Ectodermal cell (in vitro differentiated cells): ENCODE results near the gene PDSS2.
A peak's percentile ranks its signal among the peaks of the same experiment; 100 is the strongest.
"Not testable (repeated sequence)": the region's sequence is repeated elsewhere in the genome, so short reads cannot be mapped to it uniquely, and the experiment has no call there.

ENCODE experiments used
- H3K27ac ChIP-seq: 2 replicates; pipeline ENCODE4 v1.7.0; 2013; ENCODE audit warnings: mild to moderate bottlenecking, low read depth, low read length; ENCODE audit not compliant: insufficient read depth, poor library complexity, severe bottlenecking
- H3K27me3 ChIP-seq: 2 replicates; pipeline ENCODE4 v1.7.0; 2013; ENCODE audit warnings: mild to moderate bottlenecking, low read length; ENCODE audit not compliant: insufficient read depth, control insufficient read depth, poor library complexity, severe bottlenecking
- H3K36me3 ChIP-seq: one replicate; pipeline ENCODE4 v1.7.0; 2013; ENCODE audit warnings: low read length; ENCODE audit not compliant: control insufficient read depth, insufficient read depth
- H3K4me1 ChIP-seq: one replicate; pipeline ENCODE4 v1.7.0; 2013; ENCODE audit warnings: low read length; ENCODE audit not compliant: control insufficient read depth, insufficient read depth
- H3K4me3 ChIP-seq: 2 replicates; pipeline ENCODE4 v1.7.0; 2013; ENCODE audit warnings: low read depth, low read length, control low read depth; ENCODE audit not compliant: insufficient read depth
- H3K9me3 ChIP-seq: 2 replicates; pipeline ENCODE4 v1.7.0; 2013; ENCODE audit warnings: mild to moderate bottlenecking, low read length, moderate library complexity; ENCODE audit not compliant: control insufficient read depth
- WGBS, 2 experiments: methylation state at CpG; one replicate each; pipeline ENCODE4 v1.1.7; 2013; ENCODE audit warnings: missing lambda C conversion rate in 2 of 2; 5-methylcytosine and 5-hydroxymethylcytosine counted together

Gene PDSS2

DNA sequence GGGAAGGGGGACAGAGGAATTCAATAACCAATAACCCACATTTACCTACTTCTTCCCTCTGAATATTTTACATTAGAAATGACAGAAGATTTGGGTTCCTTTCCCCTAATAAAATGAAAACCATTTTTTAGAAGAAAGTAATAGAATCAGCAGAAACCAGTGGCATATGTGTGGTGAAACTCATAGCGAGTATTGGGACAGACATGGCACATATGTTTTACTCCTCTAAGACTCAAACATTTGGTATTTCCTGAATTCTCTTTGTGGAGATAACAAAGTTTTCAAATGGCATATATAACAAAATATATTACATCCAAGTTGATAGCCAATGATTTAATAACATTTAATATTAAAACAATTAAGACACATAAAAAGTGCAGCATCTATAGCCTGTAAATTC, 331.2 kb downstream of the PDSS2 start:
- Histone ChIP-seq H3K9me3 (no peaks in the 10 kb centered on the region), H3K4me1 (peaks cover 3% of the 10 kb centered on the region), H3K4me3 (no peak overlapping the region), H3K27ac (no peak overlapping the region), H3K27me3 (no peaks in the 10 kb centered on the region), H3K36me3 (no peaks in the 10 kb centered on the region)
- 100% methylated on average over 1 of the region's 1 CpG; no CpG with 5 or more reads in 1 of the 2 experiments for WGBS, 2 experiments

DNA sequence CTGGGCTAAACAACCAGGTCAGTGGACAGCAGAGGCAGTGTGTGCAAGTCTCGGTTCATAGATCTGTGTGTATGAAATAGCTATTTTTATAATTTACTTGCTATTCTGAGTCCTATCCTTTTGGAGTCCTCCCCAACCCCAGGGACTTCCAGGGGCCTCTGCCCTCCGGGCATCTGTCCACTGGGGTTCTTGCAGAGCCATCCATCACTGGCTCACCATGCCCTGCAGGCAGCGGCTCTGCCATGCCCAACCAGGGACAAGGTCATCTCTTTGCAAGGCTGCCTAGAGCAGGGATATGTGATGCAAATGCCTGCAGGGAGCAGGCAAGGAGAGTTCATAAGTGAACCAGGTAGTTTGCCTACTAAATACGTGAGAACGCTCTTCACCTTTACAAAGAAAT, 333.6 kb downstream of the PDSS2 start:
- H3K9me3 ChIP-seq, result no peaks in the 10 kb centered on the region
- H3K4me3 ChIP-seq, result no peak overlapping the region
- no peaks in the 10 kb centered on the region for H3K27me3 ChIP-seq
- H3K4me1 ChIP-seq, result peaks cover 3% of the 10 kb centered on the region
- no peaks in the 10 kb centered on the region for H3K36me3 ChIP-seq
- WGBS, 2 experiments, result 90 to 95% methylated on average over 5 of the region's 5 CpGs
- H3K27ac ChIP-seq, result no peak overlapping the region

DNA sequence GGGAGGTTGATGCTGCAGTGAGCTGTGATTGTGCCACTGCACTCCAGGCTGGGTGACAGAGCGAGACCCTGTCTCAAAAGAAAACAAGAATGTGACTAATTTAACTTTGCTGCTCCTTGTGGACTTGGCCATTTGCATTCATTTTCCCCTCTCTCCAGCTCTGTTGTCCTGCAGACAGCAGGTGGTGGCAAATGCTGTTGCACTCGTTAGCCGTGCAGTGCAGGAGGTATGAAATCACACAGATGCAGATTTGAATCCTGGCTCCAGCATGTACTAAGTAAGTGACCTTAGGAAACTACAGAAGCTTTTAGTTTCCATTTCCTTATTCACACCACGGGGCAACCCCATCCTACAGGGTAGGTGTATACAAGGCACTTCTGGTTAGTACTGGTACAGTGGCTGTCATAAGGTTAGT, 334.4 kb downstream of the PDSS2 start:
- WGBS, 2 experiments, result 5 to 13% methylated on average over 4 of the region's 4 CpGs
- H3K4me3 ChIP-seq, result no peak overlapping the region
- peaks cover 3% of the 10 kb centered on the region for H3K4me1 ChIP-seq
- H3K27me3 ChIP-seq, result no peaks in the 10 kb centered on the region
- H3K9me3 ChIP-seq, result no peaks in the 10 kb centered on the region
- H3K27ac ChIP-seq, result no peak overlapping the region
- no peaks in the 10 kb centered on the region for H3K36me3 ChIP-seq

DNA sequence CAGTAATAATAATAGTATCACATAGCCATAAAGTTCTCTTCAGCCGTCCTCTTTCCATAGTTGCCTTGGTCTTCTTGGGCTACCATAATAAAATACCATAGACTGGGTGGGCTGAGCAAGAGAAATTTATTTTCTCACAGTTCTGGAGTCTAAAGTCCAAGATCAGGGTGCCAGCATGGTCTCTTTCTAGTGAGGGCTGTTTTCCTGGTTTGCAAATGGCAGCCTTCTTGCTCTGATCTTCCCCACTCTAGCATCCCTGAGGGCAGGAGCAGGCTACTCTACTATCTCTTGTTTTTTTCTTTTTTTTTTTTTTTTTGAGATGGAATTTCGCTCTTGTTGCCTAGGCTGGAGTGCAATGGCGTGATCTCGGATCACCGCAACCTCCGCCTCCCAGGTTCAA, 335.9 kb downstream of the PDSS2 start:
- Histone ChIP-seq H3K36me3 (no peaks in the 10 kb centered on the region), H3K4me3 (no peak overlapping the region), H3K27me3 (no peaks in the 10 kb centered on the region), H3K4me1 (peaks cover 3% of the 10 kb centered on the region), H3K9me3 (no peaks in the 10 kb centered on the region), H3K27ac (no peak overlapping the region)
- WGBS, 2 experiments, result 91 to 94% methylated on average over 6 of the region's 6 CpGs

DNA sequence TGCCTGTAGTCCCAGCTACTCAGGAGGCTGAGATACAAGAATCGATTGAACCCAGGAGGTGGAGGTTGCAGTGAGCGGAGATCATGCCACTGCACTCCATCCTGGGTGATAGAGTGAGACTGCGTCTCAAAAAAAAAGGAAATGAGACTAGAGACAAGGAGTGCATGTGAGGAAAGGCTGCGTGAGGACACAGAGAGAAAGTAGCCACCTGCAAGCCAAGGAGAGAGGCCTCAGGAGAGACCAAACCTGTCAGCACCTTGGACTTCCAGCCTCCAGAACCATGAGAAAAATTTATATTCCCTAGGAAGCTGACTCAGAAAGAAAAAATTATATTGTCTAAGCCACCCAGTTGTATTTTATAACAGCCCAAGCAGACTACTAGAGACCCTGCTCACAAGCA, 336.6 kb downstream of the PDSS2 start:
- 93 to 94% methylated on average over 4 of the region's 4 CpGs for WGBS, 2 experiments
- no peaks in the 10 kb centered on the region for H3K27me3 ChIP-seq
- H3K27ac ChIP-seq, result no peak overlapping the region
- no peaks in the 10 kb centered on the region for H3K9me3 ChIP-seq
- H3K4me1 ChIP-seq, result peaks cover 3% of the 10 kb centered on the region
- no peaks in the 10 kb centered on the region for H3K36me3 ChIP-seq
- no peak overlapping the region for H3K4me3 ChIP-seq

DNA sequence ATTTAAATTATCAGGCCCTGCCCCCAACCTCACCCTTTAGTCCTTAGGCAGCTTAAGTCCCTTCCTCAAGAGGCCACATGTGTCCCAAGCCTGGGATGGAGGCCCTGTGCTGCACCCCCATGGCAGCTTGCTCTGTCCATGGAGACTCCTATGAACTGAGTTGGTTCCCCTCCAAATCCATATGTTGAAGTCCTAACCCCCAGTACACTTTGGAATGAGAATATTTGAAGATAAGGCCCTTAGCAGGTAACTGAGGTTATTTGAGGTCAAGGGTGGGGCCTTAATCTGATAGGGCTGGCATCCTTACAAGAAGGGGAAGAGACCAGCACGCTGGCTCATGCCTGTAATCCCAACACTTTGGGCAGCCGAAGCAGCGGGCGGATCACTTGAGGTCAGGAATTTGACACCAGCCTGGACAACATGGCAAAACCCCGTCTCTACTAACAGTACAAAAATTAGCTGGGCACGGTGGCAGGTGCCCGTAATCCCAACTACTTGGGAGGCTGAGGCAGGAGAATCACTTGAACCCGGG, 337.3 kb downstream of the PDSS2 start:
- Histone ChIP-seq H3K4me1 (peaks cover 8% of the 10 kb centered on the region), H3K9me3 (no peaks in the 10 kb centered on the region), H3K36me3 (no peaks in the 10 kb centered on the region), H3K27me3 (no peaks in the 10 kb centered on the region), H3K4me3 (no peak overlapping the region), H3K27ac (no peak overlapping the region)
- 92 to 93% methylated on average over 8 of the region's 8 CpGs for WGBS, 2 experiments

DNA sequence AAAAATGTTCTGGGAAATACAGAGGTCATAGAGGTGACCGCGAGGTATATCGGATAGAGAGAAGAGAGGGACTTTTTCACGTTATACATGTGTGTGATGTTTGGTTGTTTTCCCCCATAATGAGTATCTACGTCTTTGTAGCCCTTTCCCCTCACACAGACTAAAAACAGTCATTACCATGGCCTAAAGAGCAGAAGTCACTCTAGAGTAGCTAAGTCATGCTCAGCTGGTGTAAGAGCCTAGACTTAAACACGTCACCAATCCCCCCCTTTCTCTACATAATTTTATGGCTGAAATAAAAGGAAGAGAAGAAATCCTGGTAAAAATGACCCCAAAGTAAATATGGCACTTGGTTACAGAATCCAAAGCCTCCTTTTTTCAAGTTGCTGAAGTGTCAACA, 338.1 kb downstream of the PDSS2 start:
- H3K4me3 ChIP-seq, result no peak overlapping the region
- peaks cover 10% of the 10 kb centered on the region for H3K4me1 ChIP-seq
- 91% methylated on average over 5 to 6 of the region's 6 CpGs for WGBS, 2 experiments
- no peaks in the 10 kb centered on the region for H3K36me3 ChIP-seq
- H3K9me3 ChIP-seq, result no peaks in the 10 kb centered on the region
- H3K27me3 ChIP-seq, result no peaks in the 10 kb centered on the region
- no peak overlapping the region for H3K27ac ChIP-seq

DNA sequence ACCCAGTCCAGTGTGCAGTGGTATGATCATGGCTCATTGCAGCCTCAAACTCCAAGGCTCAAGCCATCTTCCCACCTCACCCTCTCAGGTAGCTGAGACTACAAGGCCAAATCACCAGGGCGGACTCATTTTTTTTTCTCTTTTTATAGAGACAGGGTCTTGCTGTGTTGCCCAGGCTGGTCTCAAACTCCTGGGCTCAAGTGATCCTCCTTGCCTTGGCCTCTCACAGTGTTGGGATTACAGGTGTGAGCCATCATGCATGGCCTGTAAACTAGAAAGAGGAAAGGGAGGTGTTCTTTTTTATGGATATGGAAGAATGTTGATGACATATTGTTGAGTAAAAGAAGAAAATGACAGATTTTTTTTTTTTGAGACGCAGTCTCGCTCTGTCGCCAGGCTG, 339.0 kb downstream of the PDSS2 start:
- Histone ChIP-seq H3K27me3 (no peaks in the 10 kb centered on the region), H3K9me3 (no peaks in the 10 kb centered on the region), H3K4me1 (peaks cover 10% of the 10 kb centered on the region), H3K36me3 (no peaks in the 10 kb centered on the region), H3K27ac (no peak overlapping the region), H3K4me3 (no peak overlapping the region)
- WGBS, 2 experiments, result 88 to 96% methylated on average over 4 of the region's 4 CpGs

DNA sequence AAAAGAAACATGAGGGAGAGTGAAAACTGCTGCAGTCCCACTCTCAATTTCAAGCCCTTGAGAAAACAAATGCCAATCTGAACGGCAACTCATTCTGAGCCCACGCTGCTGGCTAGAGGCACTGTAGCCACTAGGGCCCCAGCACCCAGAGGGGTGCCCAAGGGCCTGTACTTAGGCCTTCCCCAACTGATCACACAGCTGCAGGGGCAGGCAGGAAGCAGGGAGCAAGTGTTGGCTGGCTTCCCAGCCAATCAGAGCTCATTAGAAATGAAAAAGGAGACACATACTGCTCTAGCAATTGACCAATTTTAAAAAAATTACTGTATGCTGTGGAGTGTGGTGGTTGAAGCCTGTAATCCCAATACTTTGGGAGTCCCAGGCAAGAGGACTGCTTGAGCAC, 340.4 kb downstream of the PDSS2 start:
- Histone ChIP-seq H3K4me3 (no peak overlapping the region), H3K27me3 (no peaks in the 10 kb centered on the region), H3K36me3 (no peaks in the 10 kb centered on the region), H3K9me3 (no peaks in the 10 kb centered on the region), H3K27ac (no peak overlapping the region), H3K4me1 (peaks cover 7% of the 10 kb centered on the region)
- 52 to 54% methylated on average over 2 of the region's 2 CpGs for WGBS, 2 experiments

DNA sequence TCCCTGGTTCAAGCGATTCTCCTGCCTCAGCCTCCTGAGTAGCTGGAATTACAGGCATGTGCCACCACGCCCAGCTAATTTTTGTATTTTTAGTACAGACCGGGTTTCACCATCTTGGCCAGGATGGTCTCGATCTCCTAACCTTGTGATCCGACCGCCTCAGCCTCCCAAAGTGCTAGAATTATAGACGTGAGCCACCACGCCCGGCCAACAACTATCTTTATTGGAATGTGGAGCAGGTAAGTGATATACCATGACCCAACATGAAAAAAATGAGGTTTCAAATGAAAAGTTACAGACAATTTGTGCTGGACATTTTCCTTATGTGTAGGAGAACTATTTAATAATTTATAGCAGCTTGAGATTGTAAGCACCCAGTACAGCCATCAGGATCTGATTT, 340.8 kb downstream of the PDSS2 start:
- H3K4me3 ChIP-seq, H3K27me3 ChIP-seq, H3K36me3 ChIP-seq, H3K27ac ChIP-seq, H3K9me3 ChIP-seq: not testable (repeated sequence)
- WGBS, 2 experiments, result 89 to 92% methylated on average over 9 of the region's 9 CpGs
- peaks cover 10% of the 10 kb centered on the region for H3K4me1 ChIP-seq

DNA sequence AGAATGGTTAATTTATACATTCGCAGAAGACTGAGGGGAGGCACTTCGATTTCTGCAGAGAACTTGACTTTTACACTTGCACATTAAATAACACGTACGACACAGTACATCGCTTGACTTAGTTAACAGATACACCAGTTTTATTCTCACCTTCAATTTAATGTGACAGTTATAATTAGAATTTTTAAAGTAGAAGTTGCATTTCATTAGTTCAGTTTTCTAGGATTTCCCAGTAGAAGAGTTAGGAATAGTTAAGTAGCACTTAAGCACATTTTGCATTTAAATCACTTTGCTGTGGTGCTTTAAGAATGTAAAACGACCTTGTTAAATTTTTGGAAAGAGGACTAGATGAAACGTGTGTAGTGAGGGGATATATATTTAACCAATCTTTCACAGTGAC, 342.4 kb downstream of the PDSS2 start:
- no peaks in the 10 kb centered on the region for H3K27me3 ChIP-seq
- 0 to 2% methylated on average over 5 to 6 of the region's 7 CpGs for WGBS, 2 experiments
- peak overlapping the region; percentile 67 for H3K4me3 ChIP-seq
- no peaks in the 10 kb centered on the region for H3K9me3 ChIP-seq
- no peaks in the 10 kb centered on the region for H3K36me3 ChIP-seq
- H3K27ac ChIP-seq, result no peak overlapping the region
- peaks cover 10% of the 10 kb centered on the region for H3K4me1 ChIP-seq
